Astrocyte (in vitro differentiated cells and primary cell): Measurements from ENCODE around the gene RNF167. TPM values are rescaled to one million over a fixed set of nuclear protein-coding genes. Genes with fewer than 3 reads are reported as not detected.
A peak's percentile ranks its signal among the peaks of the same experiment; 100 is the strongest.
"Not testable (repeated sequence)": the region's sequence is repeated elsewhere in the genome, so short reads cannot be mapped to it uniquely, and the experiment has no call there.

Experiments used
- DNase-seq: peaks from one replicate; pipeline ENCODE4 v3.0.0-alpha.2; 2010; ENCODE audit warnings: low read depth
- FAIRE-seq: peaks from 2 replicates; lab custom pipeline; 2011; peaks lifted over from hg19 to GRCh38; lab: Jason Lieb, UNC
- H2AFZ ChIP-seq: 2 replicates; pipeline ENCODE4 v1.6.0; 2012; ENCODE audit warnings: low read depth, low read length, inconsistent platforms
- H3K27ac ChIP-seq: 2 replicates; pipeline ENCODE4 v1.5.1; 2011; ENCODE audit warnings: low read depth, low read length, inconsistent platforms
- H3K27me3 ChIP-seq: 2 replicates; pipeline ENCODE4 v1.6.0; 2011; ENCODE audit warnings: low read length, inconsistent platforms; ENCODE audit not compliant: insufficient read depth
- H3K36me3 ChIP-seq: 2 replicates; pipeline ENCODE4 v1.5.1; 2011; ENCODE audit warnings: low read length, inconsistent platforms; ENCODE audit not compliant: insufficient read depth
- H3K4me1 ChIP-seq: 2 replicates; pipeline ENCODE4 v1.5.1; 2011; ENCODE audit warnings: low read length, inconsistent platforms; ENCODE audit not compliant: insufficient read depth
- H3K4me2 ChIP-seq: 2 replicates; pipeline ENCODE4 v1.6.0; 2012; ENCODE audit warnings: low read length, inconsistent platforms
- H3K4me3 ChIP-seq: 2 replicates; pipeline ENCODE4 v1.5.1; 2011; ENCODE audit warnings: low read depth, mild to moderate bottlenecking, low read length, inconsistent platforms; ENCODE audit not compliant: insufficient read depth
- H3K79me2 ChIP-seq: 2 replicates; pipeline ENCODE4 v1.6.0; 2012; ENCODE audit warnings: mild to moderate bottlenecking, low read length, inconsistent platforms; ENCODE audit not compliant: insufficient read depth
- H3K9ac ChIP-seq: 2 replicates; pipeline ENCODE4 v1.6.0; 2012; ENCODE audit warnings: mild to moderate bottlenecking, low read length, inconsistent platforms
- H3K9me3 ChIP-seq: 2 replicates; pipeline ENCODE4 v1.5.1; 2012; ENCODE audit warnings: low read depth, mild to moderate bottlenecking, low read length, inconsistent platforms; ENCODE audit not compliant: insufficient read depth
- H4K20me1 ChIP-seq: 2 replicates; pipeline ENCODE4 v1.6.0; 2012; ENCODE audit warnings: low read length, inconsistent platforms; ENCODE audit not compliant: insufficient read depth
- H3K27ac Mint-ChIP-seq: one replicate; pipeline ENCODE4 v1.8.0; 2021; ENCODE audit warnings: mild to moderate bottlenecking, mixed read lengths; ENCODE audit not compliant: unreplicated experiment
- H3K27me3 Mint-ChIP-seq: one replicate; pipeline ENCODE4 v1.8.0; 2021; ENCODE audit warnings: low read depth, mixed read lengths; ENCODE audit not compliant: unreplicated experiment
- H3K36me3 Mint-ChIP-seq: one replicate; pipeline ENCODE4 v1.8.0; 2021; ENCODE audit warnings: low read depth, mixed read lengths; ENCODE audit not compliant: unreplicated experiment
- H3K4me1 Mint-ChIP-seq: one replicate; pipeline ENCODE4 v1.8.0; 2021; ENCODE audit warnings: low read depth, mixed read lengths; ENCODE audit not compliant: unreplicated experiment
- H3K4me3 Mint-ChIP-seq: one replicate; pipeline ENCODE4 v1.8.0; 2021; ENCODE audit warnings: mild to moderate bottlenecking, moderate library complexity, mixed read lengths; ENCODE audit not compliant: unreplicated experiment
- H3K9me3 Mint-ChIP-seq: one replicate; pipeline ENCODE4 v1.8.0; 2021; ENCODE audit warnings: mild to moderate bottlenecking, mixed read lengths; ENCODE audit not compliant: unreplicated experiment
- EZH2 ChIP-seq: IDR thresholded peaks from 2 replicates; pipeline ENCODE4 v1.6.1; 2012; ENCODE audit warnings: mild to moderate bottlenecking, low read length, inconsistent platforms; ENCODE audit not compliant: insufficient read depth
- total RNA-seq: library from RNA; stranded (reverse); gene quantifications from 2 replicates; pipeline ENCODE4 v1.2.1, GENCODE V29; 2021
- TF ChIP-seq, protein P1 (sequence below): IDR thresholded peaks from 2 replicates; pipeline ENCODE4 v1.5.1; 2011; ENCODE audit warnings: low read depth, mild to moderate bottlenecking, inconsistent platforms, low read length, moderate library complexity; ENCODE audit not compliant: insufficient read depth

RNF167 gene
- total RNA-seq, 1 donor from 2014 or later, result 89.7 TPM

DNA sequence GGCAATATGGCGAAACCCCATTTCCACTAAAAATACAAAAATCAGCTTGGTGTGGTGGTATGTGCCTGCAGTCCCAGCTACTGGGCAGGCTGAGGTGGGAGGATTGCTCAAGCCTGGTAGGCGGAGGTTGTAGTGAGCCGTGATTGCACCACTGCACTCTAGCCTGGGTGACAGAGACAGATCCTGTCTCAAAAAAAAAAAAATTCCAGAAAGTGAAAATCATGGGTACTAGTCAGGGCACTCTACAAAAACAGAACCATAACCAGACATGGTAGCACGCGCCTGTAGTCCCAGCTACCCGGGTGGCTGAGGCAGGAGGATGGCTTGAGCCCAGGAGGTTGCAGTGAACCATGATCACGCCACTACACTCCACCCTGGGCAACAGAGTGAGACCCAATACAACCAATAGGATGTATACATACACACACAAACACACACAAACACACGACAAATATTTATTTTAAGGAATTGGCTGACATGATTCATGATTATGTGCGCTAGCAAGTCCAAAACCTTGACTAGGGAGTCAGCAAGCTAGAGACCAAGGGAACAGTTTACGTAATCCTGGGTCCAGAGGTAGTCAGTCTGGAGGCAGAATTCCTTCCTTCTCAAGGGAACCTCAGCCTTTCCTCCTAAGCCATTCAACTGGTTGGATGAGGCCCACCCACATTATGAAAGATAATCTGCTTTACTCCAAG, 19.6 kb upstream of the RNF167 start:
- Mint-ChIP-seq H3K4me3 (no peak overlapping the region), H3K27me3 (no peaks in the 10 kb centered on the region), H3K9me3 (peaks cover 2% of the 10 kb centered on the region), H3K27ac (peak overlapping the region; percentile 12), H3K4me1 (no peaks in the 10 kb centered on the region), H3K36me3 (no peaks in the 10 kb centered on the region)
- Histone ChIP-seq H3K9ac (no peak overlapping the region), H3K4me3 (no peak overlapping the region), H3K9me3 (no peaks in the 10 kb centered on the region), H3K27me3 (no peaks in the 10 kb centered on the region), H4K20me1 (no peaks in the 10 kb centered on the region), H2AFZ (no peak overlapping the region), H3K79me2 (no peaks in the 10 kb centered on the region), H3K4me1 (no peaks in the 10 kb centered on the region), H3K4me2 (no peak overlapping the region), H3K36me3 (no peaks in the 10 kb centered on the region), H3K27ac (no peak overlapping the region)
- DNase-seq, result no peak
- no peak for TF ChIP-seq EZH2
- TF ChIP-seq, protein P1, sequence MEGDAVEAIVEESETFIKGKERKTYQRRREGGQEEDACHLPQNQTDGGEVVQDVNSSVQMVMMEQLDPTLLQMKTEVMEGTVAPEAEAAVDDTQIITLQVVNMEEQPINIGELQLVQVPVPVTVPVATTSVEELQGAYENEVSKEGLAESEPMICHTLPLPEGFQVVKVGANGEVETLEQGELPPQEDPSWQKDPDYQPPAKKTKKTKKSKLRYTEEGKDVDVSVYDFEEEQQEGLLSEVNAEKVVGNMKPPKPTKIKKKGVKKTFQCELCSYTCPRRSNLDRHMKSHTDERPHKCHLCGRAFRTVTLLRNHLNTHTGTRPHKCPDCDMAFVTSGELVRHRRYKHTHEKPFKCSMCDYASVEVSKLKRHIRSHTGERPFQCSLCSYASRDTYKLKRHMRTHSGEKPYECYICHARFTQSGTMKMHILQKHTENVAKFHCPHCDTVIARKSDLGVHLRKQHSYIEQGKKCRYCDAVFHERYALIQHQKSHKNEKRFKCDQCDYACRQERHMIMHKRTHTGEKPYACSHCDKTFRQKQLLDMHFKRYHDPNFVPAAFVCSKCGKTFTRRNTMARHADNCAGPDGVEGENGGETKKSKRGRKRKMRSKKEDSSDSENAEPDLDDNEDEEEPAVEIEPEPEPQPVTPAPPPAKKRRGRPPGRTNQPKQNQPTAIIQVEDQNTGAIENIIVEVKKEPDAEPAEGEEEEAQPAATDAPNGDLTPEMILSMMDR, result no peak
- FAIRE-seq, result no peak

DNA sequence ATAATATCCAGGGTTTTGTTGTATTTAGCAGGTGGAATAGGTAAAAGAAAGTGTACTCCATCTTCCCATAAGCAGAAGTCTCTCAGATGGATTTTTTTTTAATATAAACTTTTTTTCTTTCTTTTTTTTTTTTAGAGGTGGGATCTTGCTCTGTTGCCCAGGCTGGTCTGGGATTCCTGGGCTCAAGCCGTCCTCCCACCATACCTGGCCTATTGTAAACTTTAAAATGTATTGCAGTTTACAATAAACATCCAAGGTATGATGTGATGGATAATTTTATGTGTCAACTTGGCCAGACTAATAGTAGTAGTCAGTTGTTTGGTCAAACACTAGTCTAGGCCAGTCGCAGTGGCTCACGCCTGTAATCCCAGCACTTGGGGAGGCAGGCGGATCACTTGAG, 18.7 kb upstream of the RNF167 start:
- Mint-ChIP-seq H3K9me3 (peaks cover 2% of the 10 kb centered on the region), H3K4me1 (no peaks in the 10 kb centered on the region), H3K4me3 (no peak overlapping the region), H3K36me3 (no peaks in the 10 kb centered on the region), H3K27me3 (no peaks in the 10 kb centered on the region), H3K27ac (no peak overlapping the region)
- Histone ChIP-seq H3K36me3 (no peaks in the 10 kb centered on the region), H3K27ac (no peak overlapping the region), H2AFZ (no peak overlapping the region), H3K27me3 (no peaks in the 10 kb centered on the region), H3K4me2 (no peak overlapping the region), H3K4me3 (no peak overlapping the region), H3K9ac (no peak overlapping the region), H3K79me2 (no peaks in the 10 kb centered on the region), H3K4me1 (no peaks in the 10 kb centered on the region), H4K20me1 (no peaks in the 10 kb centered on the region), H3K9me3 (no peaks in the 10 kb centered on the region)
- no peak for TF ChIP-seq EZH2
- TF ChIP-seq, protein P1, result no peak
- DNase-seq (no peak), FAIRE-seq (no peak)

DNA sequence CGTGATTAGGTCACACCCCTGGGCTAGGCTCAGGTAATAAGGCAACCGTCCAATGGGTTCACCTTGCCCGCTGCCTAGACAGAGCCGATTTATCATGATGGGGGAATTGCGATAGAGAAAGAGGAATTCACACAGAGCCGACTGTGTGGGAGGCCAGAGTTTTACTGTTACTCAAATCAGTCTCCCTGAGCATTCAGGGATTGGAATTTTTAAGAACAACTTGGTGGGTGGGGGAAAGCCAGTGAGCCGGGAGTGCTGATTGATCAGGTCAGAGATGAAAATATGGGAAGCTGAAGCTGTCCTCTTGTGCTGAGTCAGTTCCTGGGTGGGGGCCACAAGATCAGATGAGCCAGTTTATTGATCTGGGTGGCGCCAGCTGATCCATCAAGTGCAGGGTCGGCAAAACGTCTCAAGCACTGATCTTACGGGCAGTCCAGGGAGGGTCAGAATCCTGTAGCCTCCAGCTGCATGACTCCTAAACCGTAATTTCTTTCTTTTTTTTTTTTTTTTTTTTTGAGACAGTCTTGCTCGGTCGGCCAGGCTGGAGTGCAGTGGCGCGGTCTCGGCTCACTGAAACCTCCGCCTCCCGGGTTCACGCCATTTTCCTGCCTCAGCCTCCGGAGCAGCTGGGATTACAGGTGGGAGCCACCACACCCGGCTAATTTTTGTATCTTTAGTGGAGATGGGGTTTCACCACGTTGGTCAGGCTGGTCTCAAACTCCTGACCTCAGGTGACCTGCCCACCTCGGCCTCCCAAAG, 13.3 kb upstream of the RNF167 start:
- H3K27me3 ChIP-seq, H3K9me3 Mint-ChIP-seq, H3K79me2 ChIP-seq, H3K4me3 ChIP-seq, FAIRE-seq, DNase-seq, H4K20me1 ChIP-seq, H3K27me3 Mint-ChIP-seq, H3K4me1 ChIP-seq, H3K9me3 ChIP-seq, H3K9ac ChIP-seq, H2AFZ ChIP-seq, H3K36me3 ChIP-seq, H3K27ac Mint-ChIP-seq, H3K4me2 ChIP-seq, H3K4me3 Mint-ChIP-seq, H3K4me1 Mint-ChIP-seq, H3K27ac ChIP-seq: not testable (repeated sequence)
- peaks cover 13% of the 10 kb centered on the region for H3K36me3 Mint-ChIP-seq
